Prostate gland (tissue), 2 donors: Measurements from ENCODE around the gene RNF25.

Source experiments
- POLR2A ChIP-seq: fragments of 450-650 bp; IDR thresholded peaks from one replicate; pipeline ENCODE4 v1.6.1; 2016; ENCODE audit warnings: antibody characterized with exemption, mild to moderate bottlenecking
- TF ChIP-seq, protein P1 (sequence below), 4 experiments: fragments of 200-600 bp in 2 of 4; fragments of 450-650 bp in 2 of 4; sonication (generic) in 2 of 4; IDR thresholded peaks; 1 replicate in 3 of 4; 2 replicates in 1 of 4; pipeline ENCODE4 v1.5.1; 2016 to 2019; ENCODE audit warnings: antibody characterized with exemption in 4 of 4, mild to moderate bottlenecking in 2 of 4, moderate library complexity in 2 of 4

DNA sequence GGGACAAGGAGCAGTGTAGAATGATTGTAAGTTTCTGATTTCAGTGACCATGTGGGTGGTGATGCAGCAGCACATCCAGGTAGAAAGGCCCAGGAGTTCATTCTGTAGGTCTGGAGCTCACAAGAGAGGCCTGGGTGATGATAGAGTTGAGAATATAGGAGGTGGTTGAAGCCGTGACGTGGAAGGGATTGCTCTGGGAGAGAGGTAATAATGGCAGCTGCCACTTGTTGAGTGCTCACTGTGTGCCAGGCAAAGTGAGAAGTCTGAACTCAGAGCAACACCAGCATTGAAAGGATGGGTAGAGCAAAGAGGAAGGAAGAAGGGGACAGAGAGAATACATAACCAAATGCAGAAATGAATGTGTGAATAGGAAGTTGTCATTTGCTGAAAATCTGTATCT lies 42.1 kb upstream of the RNF25 start:
- no peak for TF ChIP-seq POLR2A
- TF ChIP-seq, protein P1, sequence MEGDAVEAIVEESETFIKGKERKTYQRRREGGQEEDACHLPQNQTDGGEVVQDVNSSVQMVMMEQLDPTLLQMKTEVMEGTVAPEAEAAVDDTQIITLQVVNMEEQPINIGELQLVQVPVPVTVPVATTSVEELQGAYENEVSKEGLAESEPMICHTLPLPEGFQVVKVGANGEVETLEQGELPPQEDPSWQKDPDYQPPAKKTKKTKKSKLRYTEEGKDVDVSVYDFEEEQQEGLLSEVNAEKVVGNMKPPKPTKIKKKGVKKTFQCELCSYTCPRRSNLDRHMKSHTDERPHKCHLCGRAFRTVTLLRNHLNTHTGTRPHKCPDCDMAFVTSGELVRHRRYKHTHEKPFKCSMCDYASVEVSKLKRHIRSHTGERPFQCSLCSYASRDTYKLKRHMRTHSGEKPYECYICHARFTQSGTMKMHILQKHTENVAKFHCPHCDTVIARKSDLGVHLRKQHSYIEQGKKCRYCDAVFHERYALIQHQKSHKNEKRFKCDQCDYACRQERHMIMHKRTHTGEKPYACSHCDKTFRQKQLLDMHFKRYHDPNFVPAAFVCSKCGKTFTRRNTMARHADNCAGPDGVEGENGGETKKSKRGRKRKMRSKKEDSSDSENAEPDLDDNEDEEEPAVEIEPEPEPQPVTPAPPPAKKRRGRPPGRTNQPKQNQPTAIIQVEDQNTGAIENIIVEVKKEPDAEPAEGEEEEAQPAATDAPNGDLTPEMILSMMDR (IDR thresholded peaks at IDR 0.05) = no peak
